NOMO-1 (cell line): ENCODE data around the gene MS4A14.
"Not testable (repeated sequence)": the region's sequence is repeated elsewhere in the genome, so short reads cannot be mapped to it uniquely, and the experiment has no call there.

ENCODE experiments used
- DNase-seq, 2 experiments: peaks; one replicate each; lab custom pipeline; 2025; ENCODE audit not compliant: unreplicated experiment in 2 of 2; lab: John Stamatoyannopoulos, UW

Gene MS4A14

GRCh38 chr11:60389279-60389910, 6.9 kb upstream of the MS4A14 start:
- DNase-seq, result peak; percentile 93 to 99

- DNase-seq, result peak in 1 of 2 experiments; percentile 23
Observed at GRCh38 chr11:60390419-60390818, 5.8 kb upstream of the MS4A14 start.

- peak in 1 of 2 experiments; percentile 11 for DNase-seq
Observed at GRCh38 chr11:60392361-60392760, 3.9 kb upstream of the MS4A14 start.

GRCh38 chr11:60393016-60393415, 3.2 kb upstream of the MS4A14 start:
- DNase-seq, result no peak

- peak in 1 of 2 experiments; percentile 23 for DNase-seq
Observed at GRCh38 chr11:60394666-60395380, 1.4 kb upstream of the MS4A14 start.

- DNase-seq, result peak; percentile 86 to 95
Observed at GRCh38 chr11:60396799-60397198, 540 bp downstream of the MS4A14 start.

GRCh38 chr11:60420015-60420414, 23.8 kb downstream of the MS4A14 start:
- DNase-seq, result no peak

- no peak for DNase-seq
Observed at GRCh38 chr11:60422609-60423008, 26.4 kb downstream of the MS4A14 start.

- DNase-seq, result peak in 1 of 2 experiments; percentile 55
Observed at GRCh38 chr11:60428517-60428916, 32.3 kb downstream of the MS4A14 start.

- DNase-seq, result no peak
Observed at GRCh38 chr11:60429272-60429671, 33.0 kb downstream of the MS4A14 start, which contains the start of gene MS4A5. MS4A5 (plus strand) TSS chr11:60429572; CDS start chr11:60429675, 103 bp downstream.

- DNase-seq, result no peak
Observed at GRCh38 chr11:60431251-60431650, 35.0 kb downstream of the MS4A14 start.

- no peak for DNase-seq
Observed at GRCh38 chr11:60433401-60433800, 37.1 kb downstream of the MS4A14 start.

- DNase-seq, result no peak
Observed at GRCh38 chr11:60447070-60447469, 50.8 kb downstream of the MS4A14 start.

GRCh38 chr11:60447846-60448245, 51.6 kb downstream of the MS4A14 start:
- no peak for DNase-seq

- DNase-seq, result not testable (repeated sequence)
Observed at GRCh38 chr11:60451185-60451584, 54.9 kb downstream of the MS4A14 start.

GRCh38 chr11:60454212-60454611, 58.0 kb downstream of the MS4A14 start:
- no peak for DNase-seq

GRCh38 chr11:60455531-60456042, 59.3 kb downstream of the MS4A14 start, which contains the start of gene MS4A1:
MS4A1 (plus strand) TSS chr11:60455847; CDS start chr11:60462375, 6,528 bp downstream.
- DNase-seq, result no peak

- no peak for DNase-seq
Observed at GRCh38 chr11:60457576-60457975, 61.3 kb downstream of the MS4A14 start.

- no peak for DNase-seq
Observed at GRCh38 chr11:60459345-60459744, 63.1 kb downstream of the MS4A14 start.
